Measurements from ENCODE around the gene FHIT.

GRCh38 chr3:60636846-60637245, 614.4 kb downstream of the FHIT start:
- TF ChIP-seq POLR2A (IDR thresholded peaks at IDR 0.05; ENCODE audit: low read length) (no peak), GATA1 (IDR thresholded peaks at IDR 0.05; ENCODE audit: low read depth, low read length) (no peak)

Measured in erythroblast (primary cell).